ENCODE measurements around the gene TH.

Gene TH

DNA sequence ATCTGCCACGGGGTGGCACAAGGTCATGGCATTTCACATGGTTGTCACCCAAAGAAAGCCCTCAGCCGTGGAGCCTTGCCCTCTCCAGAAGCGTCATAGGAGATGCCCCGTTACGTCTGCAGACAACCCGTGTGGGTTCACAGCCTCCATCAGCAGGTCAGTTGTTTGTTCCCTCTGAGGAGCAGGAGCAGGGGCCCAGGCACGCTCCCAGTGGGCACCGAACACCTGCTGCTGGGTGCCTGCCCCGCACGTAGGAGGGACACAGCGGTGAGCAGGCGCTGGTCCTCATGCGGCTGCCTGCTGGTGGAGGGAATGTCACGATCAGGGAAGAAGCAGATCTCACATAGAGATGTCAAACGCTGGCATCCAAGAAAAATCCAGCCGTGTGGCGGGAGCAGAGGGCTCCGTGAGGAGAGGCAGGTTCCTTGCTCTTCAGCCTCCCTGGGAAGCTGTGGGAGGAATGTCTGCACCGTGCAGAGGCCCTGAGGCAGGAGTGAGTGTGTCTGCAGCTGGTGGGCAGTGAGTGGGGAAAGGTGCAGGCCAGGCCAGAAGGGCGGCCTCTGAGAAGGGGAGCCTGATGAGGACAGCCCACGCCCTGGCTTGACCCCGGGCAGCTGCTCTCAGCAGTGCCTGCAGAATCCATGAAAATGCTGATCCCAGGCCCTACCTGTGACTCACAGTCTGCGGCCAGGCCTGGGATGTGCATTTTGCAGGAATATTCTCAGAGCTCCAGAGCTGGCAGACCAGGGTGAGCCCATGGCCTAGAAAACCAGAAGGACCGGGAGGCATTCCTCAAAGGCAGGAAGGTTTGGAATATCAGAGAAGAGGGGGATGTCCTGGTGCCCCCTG, 36.4 kb upstream of the TH start:
- Histone ChIP-seq H3K9me3 (ENCODE audit: low read length) (no peaks in the 10 kb centered on the region), H3K4me2 (ENCODE audit: low read length) (no peak overlapping the region), H2AFZ (ENCODE audit: low read length) (no peak overlapping the region), H3K36me3 (ENCODE audit: insufficient read depth, low read length) (no peaks in the 10 kb centered on the region), H3K79me2 (ENCODE audit: insufficient read depth, low read length) (no peaks in the 10 kb centered on the region), H3F3A (ENCODE audit: insufficient read depth, low read length) (no peaks in the 10 kb centered on the region), H4K20me1 (ENCODE audit: insufficient read depth, low read length) (no peaks in the 10 kb centered on the region), H3K9me2 (ENCODE audit: low read depth, low read length) (no peaks in the 10 kb centered on the region), H3K4me1 (ENCODE audit: insufficient read depth, low read length, severe bottlenecking) (no peaks in the 10 kb centered on the region), H3K9ac (ENCODE audit: low read length) (no peak overlapping the region), H3K27ac (ENCODE audit: low read depth, low read length, poor library complexity, severe bottlenecking) (no peak overlapping the region), H3K4me3 (ENCODE audit: low read depth, low read length, poor library complexity, severe bottlenecking) (no peak overlapping the region), H3K27me3 (ENCODE audit: insufficient read depth, low read length) (no peaks in the 10 kb centered on the region)
- TF ChIP-seq EZH2 (IDR thresholded peaks at IDR 0.05; ENCODE audit: borderline replicate concordance, low read length), result no peak
- TF ChIP-seq, protein P1, sequence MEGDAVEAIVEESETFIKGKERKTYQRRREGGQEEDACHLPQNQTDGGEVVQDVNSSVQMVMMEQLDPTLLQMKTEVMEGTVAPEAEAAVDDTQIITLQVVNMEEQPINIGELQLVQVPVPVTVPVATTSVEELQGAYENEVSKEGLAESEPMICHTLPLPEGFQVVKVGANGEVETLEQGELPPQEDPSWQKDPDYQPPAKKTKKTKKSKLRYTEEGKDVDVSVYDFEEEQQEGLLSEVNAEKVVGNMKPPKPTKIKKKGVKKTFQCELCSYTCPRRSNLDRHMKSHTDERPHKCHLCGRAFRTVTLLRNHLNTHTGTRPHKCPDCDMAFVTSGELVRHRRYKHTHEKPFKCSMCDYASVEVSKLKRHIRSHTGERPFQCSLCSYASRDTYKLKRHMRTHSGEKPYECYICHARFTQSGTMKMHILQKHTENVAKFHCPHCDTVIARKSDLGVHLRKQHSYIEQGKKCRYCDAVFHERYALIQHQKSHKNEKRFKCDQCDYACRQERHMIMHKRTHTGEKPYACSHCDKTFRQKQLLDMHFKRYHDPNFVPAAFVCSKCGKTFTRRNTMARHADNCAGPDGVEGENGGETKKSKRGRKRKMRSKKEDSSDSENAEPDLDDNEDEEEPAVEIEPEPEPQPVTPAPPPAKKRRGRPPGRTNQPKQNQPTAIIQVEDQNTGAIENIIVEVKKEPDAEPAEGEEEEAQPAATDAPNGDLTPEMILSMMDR (IDR thresholded peaks at IDR 0.05; ENCODE audit: low read length), result no peak

DNA sequence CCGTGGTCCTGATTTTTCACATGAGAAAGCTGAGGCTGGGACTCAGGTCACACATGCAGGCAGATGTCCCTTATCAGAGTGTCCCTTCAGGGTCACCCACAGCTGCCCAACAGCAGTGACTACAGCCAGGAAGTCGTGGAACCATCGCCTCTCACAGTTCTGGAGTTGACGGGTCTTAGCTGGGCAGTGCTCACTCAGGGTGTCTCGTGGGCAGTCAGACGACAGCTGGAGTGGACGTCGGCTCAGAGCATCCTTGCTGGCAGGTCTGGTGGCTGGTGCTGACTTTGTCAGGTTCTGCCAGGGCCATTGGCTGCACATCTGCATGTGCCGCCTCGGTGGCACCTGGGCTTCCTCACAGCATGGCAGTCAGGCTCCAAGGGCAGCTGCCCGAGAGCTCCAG, 35.6 kb upstream of the TH start:
- H3K4me3 ChIP-seq (ENCODE audit: low read depth, low read length, poor library complexity, severe bottlenecking), result no peak overlapping the region
- no peaks in the 10 kb centered on the region for H3K27me3 ChIP-seq (ENCODE audit: insufficient read depth, low read length)
- H3K9me2 ChIP-seq (ENCODE audit: low read depth, low read length), result no peaks in the 10 kb centered on the region
- no peak overlapping the region for H3K27ac ChIP-seq (ENCODE audit: low read depth, low read length, poor library complexity, severe bottlenecking)
- H3K4me1 ChIP-seq (ENCODE audit: insufficient read depth, low read length, severe bottlenecking), result no peaks in the 10 kb centered on the region
- H3K4me2 ChIP-seq (ENCODE audit: low read length), result no peak overlapping the region
- H2AFZ ChIP-seq (ENCODE audit: low read length), result no peak overlapping the region
- H3K9me3 ChIP-seq (ENCODE audit: low read length), result no peaks in the 10 kb centered on the region
- H3F3A ChIP-seq (ENCODE audit: insufficient read depth, low read length), result no peaks in the 10 kb centered on the region
- TF ChIP-seq, protein P1 (IDR thresholded peaks at IDR 0.05; ENCODE audit: low read length), result no peak
- no peak for TF ChIP-seq EZH2 (IDR thresholded peaks at IDR 0.05; ENCODE audit: borderline replicate concordance, low read length)
- H3K36me3 ChIP-seq (ENCODE audit: insufficient read depth, low read length), result no peaks in the 10 kb centered on the region
- H3K9ac ChIP-seq (ENCODE audit: low read length), result no peak overlapping the region
- no peaks in the 10 kb centered on the region for H3K79me2 ChIP-seq (ENCODE audit: insufficient read depth, low read length)
- H4K20me1 ChIP-seq (ENCODE audit: insufficient read depth, low read length), result no peaks in the 10 kb centered on the region

DNA sequence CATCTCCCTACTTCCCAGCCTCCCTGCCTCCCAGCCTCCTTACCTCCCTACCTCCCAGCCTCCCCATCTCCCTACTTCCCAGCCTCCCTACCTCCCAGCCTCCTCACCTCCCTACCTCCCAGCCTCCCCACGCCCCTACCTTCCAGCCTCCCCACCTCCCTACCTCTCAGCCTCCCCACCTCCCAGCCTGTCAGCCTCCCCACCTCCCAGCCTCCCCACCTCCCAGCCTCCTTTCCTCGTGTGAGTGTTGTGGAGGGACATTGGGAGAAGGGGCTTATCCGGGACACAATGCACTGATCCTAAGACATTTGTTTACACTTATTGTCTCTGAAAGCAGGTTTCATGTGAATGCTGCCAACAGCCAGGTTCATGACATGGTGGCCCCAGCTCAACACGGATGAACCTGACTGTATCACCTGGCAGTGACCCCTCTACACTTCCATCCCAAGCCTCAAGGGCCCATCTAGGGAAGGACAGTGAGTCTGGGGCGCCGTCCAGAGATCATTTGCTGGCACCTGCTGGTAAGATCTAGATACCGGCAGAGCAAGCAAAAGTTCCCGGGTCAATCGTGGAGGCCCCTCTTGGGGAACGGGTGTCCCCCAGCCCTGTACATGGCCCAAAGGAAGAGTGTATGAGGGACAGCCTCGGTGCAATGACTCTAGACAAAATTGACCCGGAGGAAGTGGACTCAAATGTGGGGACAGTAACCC, 34.5 kb upstream of the TH start:
- no peaks in the 10 kb centered on the region for H3K9me3 ChIP-seq (ENCODE audit: low read length)
- no peak overlapping the region for H3K4me3 ChIP-seq (ENCODE audit: low read depth, low read length, poor library complexity, severe bottlenecking)
- H3K4me1 ChIP-seq (ENCODE audit: insufficient read depth, low read length, severe bottlenecking), result no peaks in the 10 kb centered on the region
- TF ChIP-seq EZH2 (IDR thresholded peaks at IDR 0.05; ENCODE audit: borderline replicate concordance, low read length), result no peak
- TF ChIP-seq, protein P1 (IDR thresholded peaks at IDR 0.05; ENCODE audit: low read length), result no peak
- no peak overlapping the region for H3K4me2 ChIP-seq (ENCODE audit: low read length)
- no peaks in the 10 kb centered on the region for H3K27me3 ChIP-seq (ENCODE audit: insufficient read depth, low read length)
- no peak overlapping the region for H2AFZ ChIP-seq (ENCODE audit: low read length)
- H3K79me2 ChIP-seq (ENCODE audit: insufficient read depth, low read length), result no peaks in the 10 kb centered on the region
- H3F3A ChIP-seq (ENCODE audit: insufficient read depth, low read length), result no peaks in the 10 kb centered on the region
- no peaks in the 10 kb centered on the region for H3K36me3 ChIP-seq (ENCODE audit: insufficient read depth, low read length)
- H3K27ac ChIP-seq (ENCODE audit: low read depth, low read length, poor library complexity, severe bottlenecking), result no peak overlapping the region
- no peaks in the 10 kb centered on the region for H3K9me2 ChIP-seq (ENCODE audit: low read depth, low read length)
- no peak overlapping the region for H3K9ac ChIP-seq (ENCODE audit: low read length)
- no peaks in the 10 kb centered on the region for H4K20me1 ChIP-seq (ENCODE audit: insufficient read depth, low read length)
